GM23248 (cell line): ENCODE results near the gene SEMA5B. TPM values are rescaled to one million over a fixed set of nuclear protein-coding genes. Genes with fewer than 3 reads are reported as not detected.

Experiments
- DNase-seq: peaks from one replicate; pipeline ENCODE4 v3.0.0-alpha.2; 2015
- H2AFZ ChIP-seq: fragments of 200-600 bp; sonication (generic); 2 replicates; pipeline ENCODE4 v1.6.1; 2016; ENCODE audit warnings: antibody characterized with exemption
- H3F3A ChIP-seq: fragments of 200-600 bp; sonication (generic); 2 replicates; pipeline ENCODE4 v1.6.1; 2016; ENCODE audit warnings: mild to moderate bottlenecking, antibody characterized with exemption, mixed run types; ENCODE audit not compliant: insufficient read depth
- H3K27ac ChIP-seq: fragments of 200-600 bp; sonication (generic); 2 replicates; pipeline ENCODE4 v1.5.1; 2016; ENCODE audit warnings: mild to moderate bottlenecking
- H3K27me3 ChIP-seq: fragments of 200-600 bp; sonication (generic); replicated peaks from 2 replicates; pipeline ENCODE4 v1.6.1; 2016; ENCODE audit warnings: mild to moderate bottlenecking; ENCODE audit not compliant: insufficient read depth
- H3K36me3 ChIP-seq: fragments of 200-600 bp; sonication (generic); 2 replicates; pipeline ENCODE4 v1.6.1; 2016; ENCODE audit warnings: low read depth, mild to moderate bottlenecking
- H3K4me1 ChIP-seq: fragments of 200-600 bp; sonication (generic); 2 replicates; pipeline ENCODE4 v1.6.1; 2016; ENCODE audit warnings: mild to moderate bottlenecking; ENCODE audit not compliant: insufficient read depth
- H3K4me2 ChIP-seq: fragments of 200-600 bp; sonication (generic); one replicate; pipeline ENCODE4 v1.6.1; 2016; ENCODE audit warnings: mild to moderate bottlenecking; ENCODE audit not compliant: unreplicated experiment
- H3K4me3 ChIP-seq: fragments of 200-600 bp; sonication (generic); 2 replicates; pipeline ENCODE4 v1.5.1; 2016; ENCODE audit warnings: mild to moderate bottlenecking
- H3K79me2 ChIP-seq: fragments of 200-600 bp; sonication (generic); 2 replicates; pipeline ENCODE4 v1.6.1; 2016; ENCODE audit warnings: mild to moderate bottlenecking; ENCODE audit not compliant: insufficient read depth
- H3K9ac ChIP-seq: fragments of 200-600 bp; sonication (generic); 2 replicates; pipeline ENCODE4 v1.6.1; 2016; ENCODE audit warnings: mild to moderate bottlenecking
- H3K9me2 ChIP-seq: fragments of 200-600 bp; sonication (generic); 2 replicates; pipeline ENCODE4 v1.6.1; 2016; ENCODE audit warnings: mixed run types, mild to moderate bottlenecking, moderate library complexity; ENCODE audit not compliant: insufficient read depth
- H3K9me3 ChIP-seq: fragments of 200-600 bp; sonication (generic); one replicate; pipeline ENCODE4 v1.6.1; 2017; ENCODE audit warnings: low read depth
- H4K20me1 ChIP-seq: fragments of 200-600 bp; sonication (generic); 2 replicates; pipeline ENCODE4 v1.6.0; 2016; ENCODE audit not compliant: insufficient read depth
- EZH2 ChIP-seq: fragments of 200-600 bp; sonication (generic); IDR thresholded peaks from 2 replicates; pipeline ENCODE4 v1.6.1; 2018; ENCODE audit warnings: antibody characterized with exemption, mild to moderate bottlenecking; ENCODE audit not compliant: insufficient read depth, poor library complexity, severe bottlenecking
- EZH2phosphoT487 ChIP-seq: fragments of 200-600 bp; sonication (generic); IDR thresholded peaks from 2 replicates; pipeline ENCODE4 v1.6.1; 2018; ENCODE audit warnings: antibody characterized with exemption, moderate library complexity, mild to moderate bottlenecking, low read depth; ENCODE audit not compliant: insufficient read depth
- WGBS, 2 experiments: methylation state at CpG; one replicate each; pipeline ENCODE4 v1.1.6; 2015 to 2017; ENCODE audit warnings: low lambda C conversion rate in 2 of 2, low coverage in 1 of 2; ENCODE audit errors: missing lambda C conversion rate in 2 of 2; 5-methylcytosine and 5-hydroxymethylcytosine counted together
- in situ Hi-C: fragments of 300-500 bp; cut with MboI; formaldehyde crosslinking; loops from 2 replicates; pipeline ENCODE4 v1.15.0; 2020
- polyA plus RNA-seq: library from polyadenylated mRNA; unstranded; fragments of >200 nt; fragmentation: Nextera tagmentation; extraction: Ambion mirVana; gene quantifications from 2 replicates; pipeline ENCODE4 v1.2.1, GENCODE V29; 2016
- total RNA-seq: library from RNA; depleted of rRNA; stranded (reverse); fragments of >200 nt; shearing (Covaris generic); gene quantifications from 2 replicates; pipeline ENCODE4 v1.2.3, GENCODE V29; 2014

Gene SEMA5B
- total and polyA plus RNA-seq, 2 experiments from 2014 or later, result not detected

- in situ Hi-C loops, result no loop called here
- Histone ChIP-seq H3K4me1 (peaks cover 19% of the 10 kb centered on the region), H3F3A (no peaks in the 10 kb centered on the region), H3K4me3 (no peak overlapping the region), H3K27ac (no peak overlapping the region), H3K9me2 (no peaks in the 10 kb centered on the region), H3K79me2 (no peaks in the 10 kb centered on the region), H2AFZ (no peak overlapping the region), H3K36me3 (no peaks in the 10 kb centered on the region), H3K9me3 (no peaks in the 10 kb centered on the region), H3K9ac (no peak overlapping the region), H3K27me3 (peaks cover 26% of the 10 kb centered on the region), H4K20me1 (no peaks in the 10 kb centered on the region), H3K4me2 (no peak overlapping the region)
- 62 to 65% methylated on average over 14 of the region's 14 CpGs for WGBS, 2 experiments
- TF ChIP-seq EZH2, result no peak
- no peak for TF ChIP-seq EZH2phosphoT487
- DNase-seq, result peak; percentile 40
Measured at GRCh38 chr3:122977746-122978466, 49.7 kb downstream of the SEMA5B start.

- H3K9ac ChIP-seq, result no peak overlapping the region
- 81 to 84% methylated on average over 4 of the region's 4 CpGs for WGBS, 2 experiments
- H3K4me1 ChIP-seq, result peaks cover 19% of the 10 kb centered on the region
- H3K9me3 ChIP-seq, result no peaks in the 10 kb centered on the region
- no peaks in the 10 kb centered on the region for H3K79me2 ChIP-seq
- TF ChIP-seq EZH2, result no peak
- no peak for TF ChIP-seq EZH2phosphoT487
- H3K4me2 ChIP-seq, result no peak overlapping the region
- H2AFZ ChIP-seq, result no peak overlapping the region
- H3F3A ChIP-seq, result no peaks in the 10 kb centered on the region
- H3K27ac ChIP-seq, result no peak overlapping the region
- H3K27me3 ChIP-seq, result peaks cover 28% of the 10 kb centered on the region
- no peaks in the 10 kb centered on the region for H4K20me1 ChIP-seq
- DNase-seq, result no peak
- in situ Hi-C loops, result no loop called here
- H3K4me3 ChIP-seq, result no peak overlapping the region
- no peaks in the 10 kb centered on the region for H3K9me2 ChIP-seq
- no peaks in the 10 kb centered on the region for H3K36me3 ChIP-seq
Measured at GRCh38 chr3:122975924-122976293, 51.7 kb downstream of the SEMA5B start.

GRCh38 chr3:122975163-122975923, 52.2 kb downstream of the SEMA5B start:
- Histone ChIP-seq H3K9me2 (no peaks in the 10 kb centered on the region), H3F3A (no peaks in the 10 kb centered on the region), H3K4me1 (peaks cover 23% of the 10 kb centered on the region), H2AFZ (no peak overlapping the region), H3K9ac (no peak overlapping the region), H3K27ac (no peak overlapping the region), H4K20me1 (no peaks in the 10 kb centered on the region), H3K9me3 (no peaks in the 10 kb centered on the region), H3K4me2 (peak overlapping the region; percentile 30), H3K36me3 (no peaks in the 10 kb centered on the region), H3K27me3 (peaks cover 33% of the 10 kb centered on the region), H3K79me2 (no peaks in the 10 kb centered on the region), H3K4me3 (no peak overlapping the region)
- DNase-seq, result peak; percentile 71
- 40 to 47% methylated on average over 12 of the region's 12 CpGs for WGBS, 2 experiments
- no peak for TF ChIP-seq EZH2
- no peak for TF ChIP-seq EZH2phosphoT487
- in situ Hi-C loops, result no loop called here

GRCh38 chr3:122974764-122975162, 52.8 kb downstream of the SEMA5B start:
- Histone ChIP-seq H3K9me2 (no peaks in the 10 kb centered on the region), H3K9me3 (no peaks in the 10 kb centered on the region), H3F3A (no peaks in the 10 kb centered on the region), H3K9ac (no peak overlapping the region), H3K4me2 (peak overlapping the region; percentile 30), H3K27me3 (peaks cover 34% of the 10 kb centered on the region), H3K27ac (no peak overlapping the region), H4K20me1 (no peaks in the 10 kb centered on the region), H3K36me3 (no peaks in the 10 kb centered on the region), H3K79me2 (no peaks in the 10 kb centered on the region), H3K4me3 (no peak overlapping the region), H2AFZ (no peak overlapping the region), H3K4me1 (peaks cover 29% of the 10 kb centered on the region)
- in situ Hi-C loops, result no loop called here
- peak; percentile 49 for DNase-seq
- WGBS, 2 experiments, result 60 to 69% methylated on average over 2 of the region's 2 CpGs
- no peak for TF ChIP-seq EZH2phosphoT487
- TF ChIP-seq EZH2, result no peak
